ENCODE results near the gene CEBPG. TPM values are rescaled to one million over a fixed set of nuclear protein-coding genes. Genes with fewer than 3 reads are reported as not detected.
A peak's percentile ranks its signal among the peaks of the same experiment; 100 is the strongest.

Gene CEBPG
- total RNA-seq, 1 donor from 2014 or later, result 32.0 TPM

DNA sequence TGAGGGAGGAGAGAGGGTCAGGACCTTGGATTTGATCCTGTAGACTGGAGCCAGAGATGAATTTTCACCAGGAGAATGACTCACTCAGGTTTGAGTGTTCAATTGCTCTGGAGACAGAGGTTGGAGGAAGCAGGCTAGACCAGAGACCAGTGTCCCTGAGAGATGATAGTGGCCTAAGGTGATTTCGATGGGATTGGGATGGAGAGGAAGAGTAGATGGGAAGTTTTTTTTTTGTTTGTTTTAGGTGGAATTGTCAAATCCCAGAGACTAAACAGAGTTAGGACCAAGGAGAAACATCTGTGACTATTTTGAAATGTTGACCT is 2.3 kb downstream of the CEBPG start:
- H3K27ac Mint-ChIP-seq, result no peak overlapping the region
- CTCF ChIA-PET, result interaction anchor here (1.3 kb wide), 1 partner anchor 191 kb away, joined by 3 read pairs; no protein-coding TSS in a partner anchor
- intact Hi-C loops (cut with micrococcal nuclease), result loop anchor here (10.0 kb wide), 2 partner anchors 701 to 989 kb away; partner anchors contain the start of genes ANKRD27, GPI and RGS9BP

DNA sequence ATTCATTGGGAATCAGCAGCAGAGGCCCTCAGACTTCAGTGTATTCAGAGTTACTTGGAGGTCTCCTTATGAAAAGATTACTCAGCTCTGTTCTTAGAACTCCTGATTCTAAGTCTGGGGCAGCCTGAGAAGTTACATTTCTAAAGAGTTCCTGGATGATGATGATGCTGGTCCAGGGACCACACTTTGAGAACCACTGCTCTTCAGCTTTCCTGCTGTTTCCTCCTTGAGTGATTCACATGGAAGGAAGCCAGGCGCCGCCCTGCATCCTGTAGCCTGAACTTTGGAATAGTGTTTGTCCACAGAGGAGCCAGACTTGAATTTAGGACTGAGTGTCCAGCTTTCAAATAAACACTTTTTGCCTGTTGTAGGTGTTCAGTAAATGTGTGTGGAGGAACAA is 2.9 kb downstream of the CEBPG start:
- TF ChIP-seq, protein P1, sequence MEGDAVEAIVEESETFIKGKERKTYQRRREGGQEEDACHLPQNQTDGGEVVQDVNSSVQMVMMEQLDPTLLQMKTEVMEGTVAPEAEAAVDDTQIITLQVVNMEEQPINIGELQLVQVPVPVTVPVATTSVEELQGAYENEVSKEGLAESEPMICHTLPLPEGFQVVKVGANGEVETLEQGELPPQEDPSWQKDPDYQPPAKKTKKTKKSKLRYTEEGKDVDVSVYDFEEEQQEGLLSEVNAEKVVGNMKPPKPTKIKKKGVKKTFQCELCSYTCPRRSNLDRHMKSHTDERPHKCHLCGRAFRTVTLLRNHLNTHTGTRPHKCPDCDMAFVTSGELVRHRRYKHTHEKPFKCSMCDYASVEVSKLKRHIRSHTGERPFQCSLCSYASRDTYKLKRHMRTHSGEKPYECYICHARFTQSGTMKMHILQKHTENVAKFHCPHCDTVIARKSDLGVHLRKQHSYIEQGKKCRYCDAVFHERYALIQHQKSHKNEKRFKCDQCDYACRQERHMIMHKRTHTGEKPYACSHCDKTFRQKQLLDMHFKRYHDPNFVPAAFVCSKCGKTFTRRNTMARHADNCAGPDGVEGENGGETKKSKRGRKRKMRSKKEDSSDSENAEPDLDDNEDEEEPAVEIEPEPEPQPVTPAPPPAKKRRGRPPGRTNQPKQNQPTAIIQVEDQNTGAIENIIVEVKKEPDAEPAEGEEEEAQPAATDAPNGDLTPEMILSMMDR (IDR thresholded peaks at IDR 0.05), result no peak
- Mint-ChIP-seq H3K36me3 (ENCODE audit: low read depth) (peaks cover 51% of the 10 kb centered on the region), H3K27me3 (no peaks in the 10 kb centered on the region), H3K4me1 (peaks cover 56% of the 10 kb centered on the region), H3K9me3 (no peaks in the 10 kb centered on the region), H3K27ac (no peak overlapping the region), H3K4me3 (no peak overlapping the region)
- ChIA-PET CTCF (interaction anchor here (0.7 to 1.3 kb wide), 2 partner anchors 28 to 192 kb away, joined by 3 read pairs; no protein-coding TSS in a partner anchor), POLR2A (no interaction called here)
- intact Hi-C loops (cut with micrococcal nuclease), result loop anchor here (10.0 kb wide), 2 partner anchors 702 to 988 kb away; partner anchors contain the start of genes ANKRD27, GPI and RGS9BP
- DNase-seq, result no peak
- ATAC-seq (ENCODE audit: low read depth), result no peak

More for the DNA sequence above, 2.3 kb downstream of the CEBPG start:
- no peaks in the 10 kb centered on the region for H3K27me3 Mint-ChIP-seq
- TF ChIP-seq, protein P1 (IDR thresholded peaks at IDR 0.05), result no peak
- ATAC-seq (ENCODE audit: low read depth), result no peak
- H3K4me3 Mint-ChIP-seq, result peak overlapping the region; percentile 86
- POLR2A ChIA-PET, result no interaction called here
- DNase-seq, result no peak
- H3K36me3 Mint-ChIP-seq (ENCODE audit: low read depth), result peaks cover 44% of the 10 kb centered on the region
- H3K4me1 Mint-ChIP-seq, result peaks cover 56% of the 10 kb centered on the region
- no peaks in the 10 kb centered on the region for H3K9me3 Mint-ChIP-seq

DNA sequence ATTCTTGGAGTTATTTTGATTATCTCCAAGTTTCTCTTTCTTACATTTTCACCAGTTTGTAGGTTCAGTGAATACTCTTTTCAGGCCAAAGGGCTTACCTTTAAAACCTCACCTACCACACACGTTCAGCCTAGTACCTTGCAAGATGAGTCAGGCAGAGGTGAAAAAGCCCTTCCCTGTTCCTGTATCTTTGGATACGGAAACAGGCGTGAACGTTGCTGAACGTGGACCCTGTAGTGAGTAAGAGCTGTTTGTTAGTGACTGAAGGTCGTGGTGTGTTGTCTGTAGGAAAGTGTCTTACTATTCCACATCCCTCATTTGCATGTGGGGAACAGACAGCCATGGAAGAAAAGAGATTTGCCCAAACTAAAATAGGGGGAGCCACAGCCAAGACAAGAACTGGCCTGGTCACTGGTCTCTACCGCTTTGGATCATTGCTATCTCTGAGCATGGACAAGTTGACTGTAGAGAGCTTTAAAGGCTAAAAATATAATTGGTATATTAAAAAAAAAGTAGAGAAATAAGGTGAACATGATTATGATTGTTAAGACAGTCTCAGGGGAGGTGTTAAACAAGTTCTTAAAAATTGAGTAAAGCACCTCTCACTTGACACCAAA is 3.5 kb downstream of the CEBPG start:
- DNase-seq (no peak), ATAC-seq (ENCODE audit: low read depth) (no peak)
- intact Hi-C loops (cut with micrococcal nuclease), result loop anchor here (10.0 kb wide), 2 partner anchors 702 to 988 kb away; partner anchors contain the start of genes ANKRD27, GPI and RGS9BP
- Mint-ChIP-seq H3K27ac (no peak overlapping the region), H3K36me3 (ENCODE audit: low read depth) (peaks cover 57% of the 10 kb centered on the region), H3K27me3 (no peaks in the 10 kb centered on the region), H3K9me3 (no peaks in the 10 kb centered on the region), H3K4me1 (peaks cover 60% of the 10 kb centered on the region), H3K4me3 (no peak overlapping the region)
- ChIA-PET CTCF (interaction anchor here (0.7 to 1.3 kb wide), 2 partner anchors 27 to 193 kb away, joined by 3 read pairs; no protein-coding TSS in a partner anchor), POLR2A (interaction anchor here (0.6 kb wide), 1 partner anchor 8 kb away, joined by 3 read pairs; no protein-coding TSS in a partner anchor)
- TF ChIP-seq, protein P1 (IDR thresholded peaks at IDR 0.05), result no peak

DNA sequence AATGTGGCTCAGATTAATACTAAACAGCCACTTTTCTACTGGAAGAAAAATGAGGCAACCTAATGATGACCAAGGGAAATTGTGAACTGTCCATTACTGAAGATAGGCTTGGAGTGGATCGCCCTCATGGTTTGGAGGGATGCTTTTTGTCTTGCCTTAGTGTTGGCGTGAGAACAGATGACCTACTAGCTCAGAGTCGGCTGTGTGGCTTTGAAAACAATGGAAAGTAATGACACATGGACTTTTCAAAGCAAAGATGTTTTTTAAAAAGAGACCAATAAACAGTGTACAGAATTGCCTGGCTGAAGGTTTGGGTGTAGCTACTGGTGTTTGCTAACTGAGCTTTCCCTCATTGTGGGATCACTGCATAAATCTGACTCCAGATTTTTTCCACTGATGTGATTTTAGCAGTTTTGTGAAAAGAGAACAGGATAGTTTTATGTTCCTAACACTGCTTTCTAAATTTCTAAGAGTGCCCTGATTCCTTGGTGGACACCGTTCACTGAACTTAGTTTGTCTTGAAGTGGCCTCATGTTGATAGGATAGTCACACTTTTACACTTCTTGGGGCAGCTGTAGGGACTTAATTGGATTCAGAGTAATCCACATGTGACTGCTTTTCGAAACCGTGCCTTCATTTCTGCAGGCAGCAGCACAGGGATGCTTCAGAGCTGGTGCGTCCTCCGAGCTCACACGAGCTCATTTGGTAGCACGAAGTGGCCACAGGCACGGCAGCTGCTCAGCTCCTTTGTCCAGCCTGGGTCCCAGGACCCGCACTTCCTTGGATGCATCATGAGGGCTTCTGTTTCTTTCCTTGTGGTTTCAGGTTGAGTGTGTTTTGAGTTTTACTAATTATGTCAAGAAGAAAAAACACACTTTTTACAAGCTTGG is 4.3 kb downstream of the CEBPG start:
- TF ChIP-seq, protein P1 (IDR thresholded peaks at IDR 0.05), result no peak
- peaks cover 57% of the 10 kb centered on the region for H3K4me1 Mint-ChIP-seq
- ATAC-seq (ENCODE audit: low read depth), result no peak
- no peaks in the 10 kb centered on the region for H3K9me3 Mint-ChIP-seq
- intact Hi-C loops (cut with micrococcal nuclease), result loop anchor here (10.0 kb wide), 2 partner anchors 703 to 987 kb away; partner anchors contain the start of genes ANKRD27, GPI and RGS9BP
- no peak for DNase-seq
- ChIA-PET POLR2A (interaction anchor here (0.6 kb wide), 1 partner anchor 7 kb away, joined by 3 read pairs; no protein-coding TSS in a partner anchor), CTCF (interaction anchor here (1.9 kb wide), 1 partner anchor 31 kb away, joined by 5 read pairs; no protein-coding TSS in a partner anchor)
- no peak overlapping the region for H3K27ac Mint-ChIP-seq
- H3K4me3 Mint-ChIP-seq, result no peak overlapping the region
- H3K27me3 Mint-ChIP-seq, result no peaks in the 10 kb centered on the region
- H3K36me3 Mint-ChIP-seq (ENCODE audit: low read depth), result peaks cover 58% of the 10 kb centered on the region

Data from activated B cell treated with CpG ODN at 0.5 μM for 24 hours (primary cell).